Stimulated activated CD8-positive, alpha-beta memory T cell treated with anti-CD3 and anti-CD28 coated beads, Interleukin-15, amount 100 ng/mL, for 1 hour (primary cell): ENCODE data around the gene SLC7A14.

Experiments
- DNase-seq: peaks from one replicate; pipeline ENCODE4 v3.0.0-alpha.2; 2020; ENCODE audit warnings: low read depth

The SLC7A14 gene

DNA sequence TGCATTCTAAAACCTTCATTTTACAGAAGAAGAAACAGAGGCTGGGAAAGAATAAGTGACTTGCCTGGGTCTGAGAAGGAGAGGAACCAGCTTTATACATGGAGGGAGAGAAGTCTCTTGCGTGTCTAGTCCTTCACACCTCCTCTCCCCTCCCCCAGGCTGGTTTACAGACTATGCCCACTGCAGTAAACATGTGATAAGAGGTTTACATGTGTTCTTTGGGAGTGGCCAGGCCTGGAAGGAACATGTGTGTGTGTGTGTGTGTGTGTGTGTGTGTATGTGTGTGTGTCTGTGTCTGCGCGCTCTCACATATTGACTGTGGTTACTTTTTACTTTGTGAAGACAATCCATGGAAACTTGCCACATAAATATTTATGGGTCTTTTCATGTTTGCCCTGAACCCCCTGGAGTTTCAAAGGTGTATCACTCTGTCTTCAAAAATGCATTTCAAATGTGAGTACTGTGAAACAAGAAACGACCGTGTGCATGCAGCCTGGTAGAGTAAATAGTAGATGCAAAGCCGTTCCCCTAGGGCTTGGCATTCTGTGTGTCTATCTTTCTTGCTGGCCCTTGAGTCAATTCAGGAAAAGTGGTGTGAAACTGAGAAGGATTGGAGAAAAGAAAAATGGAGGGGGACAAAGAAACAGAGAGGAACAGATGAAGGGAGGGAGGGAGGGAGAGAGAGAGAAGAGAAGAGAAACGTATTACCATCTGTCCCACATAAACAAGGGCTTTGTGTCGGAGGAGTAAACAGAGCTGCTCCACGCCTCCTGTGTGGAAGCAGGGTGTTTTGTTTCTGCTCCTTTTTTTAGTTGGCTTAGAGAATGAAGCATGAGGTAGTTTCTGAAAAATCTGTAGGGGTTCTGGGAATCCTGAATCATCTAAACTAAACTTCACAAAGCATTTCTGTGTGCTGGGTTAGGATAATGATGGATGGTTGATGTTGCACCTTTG is 115.5 kb downstream of the SLC7A14 start:
- DNase-seq: no peak

DNA sequence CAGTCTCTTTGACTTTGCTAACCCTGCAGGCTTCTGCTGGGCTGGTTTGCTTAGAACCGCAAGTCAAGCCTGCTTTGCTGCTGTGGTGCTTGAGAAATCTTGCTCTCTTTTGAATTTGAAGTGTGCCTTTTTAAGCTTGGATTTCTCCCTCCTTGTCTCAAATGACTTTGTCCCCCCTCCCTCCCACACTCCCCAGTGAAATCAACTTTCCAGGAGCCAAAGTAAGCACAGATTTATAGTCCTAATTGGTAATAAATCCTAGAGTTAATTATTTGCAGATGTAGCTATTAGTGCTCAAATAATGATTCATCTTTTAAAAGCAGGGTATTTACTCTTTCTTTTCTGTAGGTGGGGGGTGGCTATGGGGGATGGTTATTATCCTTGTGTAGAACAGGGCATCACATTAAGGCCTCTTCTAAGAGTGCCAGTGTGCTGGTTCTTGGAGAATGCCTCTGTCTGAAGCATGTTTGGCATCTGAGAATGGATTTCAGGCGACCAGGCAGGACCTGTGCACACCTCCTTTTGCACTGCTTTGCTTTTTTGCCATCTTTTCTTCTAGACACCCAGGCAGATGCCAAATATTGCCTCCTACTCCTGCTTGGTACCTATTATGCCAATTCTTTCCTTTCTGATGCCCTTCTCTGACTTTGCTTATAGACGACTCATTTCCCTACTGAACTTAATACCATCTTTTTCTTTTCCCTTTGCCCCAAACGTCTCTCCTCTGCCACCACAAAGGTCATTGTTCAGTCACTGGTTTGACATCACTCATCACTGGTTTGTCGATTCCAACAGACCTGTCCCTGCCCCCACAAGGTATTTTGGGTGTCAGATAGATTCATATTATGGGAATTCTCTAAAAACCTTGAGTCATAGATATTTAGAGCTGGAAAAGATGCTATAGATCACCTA is 116.5 kb downstream of the SLC7A14 start:
- no peak for DNase-seq

DNA sequence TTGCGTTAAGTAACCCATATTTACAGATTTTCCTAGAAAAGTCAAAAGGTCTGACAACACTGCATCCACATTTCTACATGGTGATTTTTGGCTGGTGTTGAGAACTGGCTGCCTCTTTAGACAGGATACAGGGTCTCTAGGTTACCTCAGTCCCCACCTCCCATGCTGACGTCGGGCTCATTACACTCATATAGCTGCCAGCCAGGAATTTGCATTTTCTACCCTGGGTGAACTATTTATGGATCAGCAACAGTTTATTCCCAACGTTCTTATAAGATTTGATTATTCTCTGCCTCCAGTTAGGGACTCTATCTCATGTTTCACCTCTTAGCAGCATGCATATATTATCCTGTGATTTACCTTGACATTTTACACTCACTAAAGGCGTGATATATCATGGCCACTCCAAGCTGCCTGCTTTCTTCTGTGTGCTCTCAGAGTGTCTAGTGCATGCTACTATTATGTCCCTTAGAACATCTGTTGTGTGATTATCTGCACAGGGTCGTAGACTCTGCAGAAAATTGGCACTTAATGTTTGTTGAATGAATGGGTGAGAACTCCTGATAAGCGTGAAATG is 118.2 kb downstream of the SLC7A14 start:
- DNase-seq: no peak

DNA sequence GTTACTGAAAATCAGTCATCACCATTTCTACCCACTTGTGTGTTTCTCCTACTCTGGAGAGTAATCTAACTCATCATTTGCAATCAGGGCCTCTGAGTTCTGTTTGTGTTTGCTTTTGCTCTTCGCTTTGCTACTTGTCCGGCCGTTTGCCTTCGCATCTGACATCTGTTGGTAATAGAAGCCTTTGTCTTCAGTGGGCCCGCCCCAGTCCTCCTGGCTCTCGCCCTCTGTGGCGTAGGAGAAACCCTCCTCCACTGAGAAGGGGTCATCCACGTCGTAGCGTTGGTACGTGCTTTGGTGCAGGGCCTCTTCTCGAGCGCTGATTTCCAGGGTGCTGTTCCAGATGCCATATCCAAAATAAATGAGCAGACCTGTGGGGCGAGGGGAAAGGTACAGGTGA is 118.9 kb downstream of the SLC7A14 start:
- DNase-seq: no peak

DNA sequence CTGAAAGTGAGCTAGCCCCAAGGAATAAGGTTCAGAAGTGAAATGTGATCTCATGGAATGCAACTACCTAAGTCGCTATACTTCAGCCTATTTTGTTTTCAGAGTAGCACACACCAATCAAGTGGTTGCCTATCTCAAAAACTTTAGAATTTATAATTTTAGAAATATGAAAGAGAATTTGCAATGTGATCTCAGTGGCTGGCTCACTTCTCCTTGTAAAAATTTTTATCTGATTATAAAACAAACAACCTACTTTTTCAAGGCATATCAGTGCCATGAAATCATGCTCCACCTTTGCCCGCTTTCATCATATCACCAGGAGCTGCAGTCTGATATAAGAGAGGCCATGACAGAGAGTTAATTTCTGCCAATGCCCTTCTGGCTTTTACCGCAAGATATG is 119.9 kb downstream of the SLC7A14 start:
- no peak for DNase-seq

DNA sequence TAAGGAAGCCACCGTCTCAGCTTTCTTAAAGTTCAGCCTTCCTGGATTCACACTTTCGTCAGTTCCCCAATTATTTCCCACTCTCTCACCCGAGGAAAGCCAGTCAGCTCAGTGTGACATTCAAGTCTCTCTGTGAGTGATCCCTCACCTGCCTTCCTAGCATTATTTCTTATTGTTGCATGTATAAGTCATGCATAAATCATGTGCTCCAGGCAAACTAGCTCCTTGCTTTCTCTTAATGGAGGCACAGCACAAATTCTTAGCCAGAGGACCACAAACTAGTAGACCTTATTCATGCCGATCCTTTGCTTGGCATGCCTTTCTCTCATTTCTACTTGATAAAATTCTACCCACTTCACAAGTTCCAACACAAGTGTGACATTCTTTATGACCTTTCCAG is 122.9 kb downstream of the SLC7A14 start:
- no peak for DNase-seq

DNA sequence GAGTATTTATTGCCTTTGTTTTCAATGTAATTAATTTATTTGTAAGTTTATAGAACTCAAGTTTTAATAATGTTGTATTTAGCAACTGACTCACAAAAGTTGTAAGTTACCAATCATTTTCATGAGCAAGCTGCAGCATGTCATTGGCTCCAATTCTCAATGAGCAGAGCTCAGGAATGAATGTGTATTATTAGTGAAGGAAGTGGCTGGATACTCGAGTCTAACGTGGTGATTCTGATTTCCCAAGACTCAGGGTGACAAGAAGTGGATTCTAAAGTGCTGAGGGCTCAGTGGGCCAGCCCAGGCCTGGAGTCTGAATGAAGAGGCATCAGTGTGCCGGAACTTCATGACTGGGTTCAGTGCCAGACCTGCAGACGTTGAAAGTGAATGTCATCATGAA is 127.6 kb downstream of the SLC7A14 start:
- no peak for DNase-seq

DNA sequence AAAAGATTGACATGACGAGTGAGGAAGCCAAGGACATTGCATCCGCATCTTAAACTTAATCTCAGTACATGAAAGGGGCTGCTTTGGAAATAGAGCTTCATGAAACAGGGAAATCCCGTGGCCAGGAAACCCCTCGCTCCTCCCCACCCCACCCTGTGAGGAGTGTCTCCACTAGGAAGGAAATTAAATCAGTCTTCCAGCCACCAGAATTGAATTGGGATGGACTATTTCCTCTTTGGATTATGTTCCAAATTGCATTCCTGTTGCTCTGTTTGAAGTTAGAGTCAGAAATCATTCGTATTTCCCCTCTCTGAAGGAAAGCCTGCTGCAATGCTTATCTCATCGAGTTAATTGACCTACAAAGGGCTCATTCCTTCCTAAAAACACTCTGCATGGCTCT is 131.4 kb downstream of the SLC7A14 start:
- no peak for DNase-seq

DNA sequence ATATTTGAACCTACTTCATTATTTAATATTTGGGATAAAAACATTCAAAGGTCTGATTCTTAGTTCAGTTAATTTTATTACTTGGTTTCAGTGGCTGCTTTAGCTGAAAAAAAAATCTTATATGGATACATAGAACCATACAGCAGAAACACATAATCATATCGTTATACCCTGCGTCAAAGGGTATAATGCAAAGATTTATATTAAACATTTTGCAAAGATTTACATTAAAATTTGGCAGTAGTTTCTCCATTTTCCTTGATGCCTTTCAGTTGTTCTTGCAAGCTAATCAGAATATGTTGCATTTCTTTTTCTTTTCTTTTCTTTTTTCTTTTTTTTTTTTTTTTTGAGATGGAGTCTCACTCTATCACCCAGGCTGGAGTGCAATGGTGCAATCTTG is 135.8 kb downstream of the SLC7A14 start:
- DNase-seq: no peak

DNA sequence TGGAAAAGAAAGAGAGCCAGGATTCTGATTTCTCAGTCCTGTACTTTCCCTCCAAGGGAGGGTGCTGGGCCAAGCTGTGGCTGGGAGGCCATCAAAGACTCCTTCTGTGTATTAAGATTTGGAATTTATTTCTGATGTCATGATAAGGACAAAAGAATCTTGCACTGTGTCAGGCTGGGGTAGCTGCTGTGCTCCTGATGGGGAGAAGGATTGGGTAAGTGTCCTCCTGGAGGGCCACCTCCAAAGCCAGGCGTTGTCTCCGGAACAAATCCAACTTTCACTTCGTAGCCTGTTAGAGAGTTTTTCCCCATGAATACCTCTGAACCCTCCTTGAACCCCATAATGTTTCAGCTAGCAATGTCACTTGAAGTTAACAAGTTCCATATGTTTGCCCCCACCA is 137.3 kb downstream of the SLC7A14 start:
- no peak for DNase-seq

DNA sequence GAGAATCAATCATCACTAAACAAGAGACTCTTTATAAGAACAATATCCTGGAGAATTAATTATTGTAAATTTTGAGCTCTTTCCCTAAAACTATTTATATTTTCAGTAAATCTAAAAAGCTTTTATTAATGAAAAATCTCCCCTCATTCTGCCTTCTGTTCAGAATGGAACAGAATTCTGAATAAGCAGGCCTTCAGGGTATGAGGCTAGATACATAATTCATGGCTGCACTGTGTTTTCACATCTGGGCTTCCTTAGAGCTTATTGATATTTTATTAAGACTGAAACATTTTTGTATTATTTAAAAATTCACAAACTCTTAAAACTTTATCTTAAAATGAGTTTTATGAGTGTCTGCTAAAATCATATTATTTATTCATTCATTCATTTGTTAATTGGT is 142.4 kb downstream of the SLC7A14 start:
- DNase-seq: no peak

DNA sequence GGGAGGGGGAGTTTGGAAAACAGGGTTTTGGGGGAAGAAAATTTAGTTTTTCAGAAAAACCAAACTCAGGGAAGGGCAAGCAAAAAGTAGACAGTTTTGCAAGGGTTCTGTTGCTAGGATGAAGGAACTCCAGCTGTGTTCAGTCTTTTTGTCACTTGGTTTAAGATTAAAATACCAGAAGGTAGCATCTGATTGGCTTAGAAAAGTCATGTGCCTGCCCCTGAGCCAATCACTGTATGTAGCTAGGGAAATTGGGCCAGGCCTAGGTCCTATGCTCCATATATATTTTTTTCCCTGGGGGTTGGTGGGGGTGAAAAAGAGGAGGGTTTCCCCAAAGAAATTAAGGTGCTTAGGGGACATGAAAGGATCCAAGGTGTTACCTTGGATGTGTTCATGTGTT is 142.9 kb downstream of the SLC7A14 start:
- DNase-seq: no peak

DNA sequence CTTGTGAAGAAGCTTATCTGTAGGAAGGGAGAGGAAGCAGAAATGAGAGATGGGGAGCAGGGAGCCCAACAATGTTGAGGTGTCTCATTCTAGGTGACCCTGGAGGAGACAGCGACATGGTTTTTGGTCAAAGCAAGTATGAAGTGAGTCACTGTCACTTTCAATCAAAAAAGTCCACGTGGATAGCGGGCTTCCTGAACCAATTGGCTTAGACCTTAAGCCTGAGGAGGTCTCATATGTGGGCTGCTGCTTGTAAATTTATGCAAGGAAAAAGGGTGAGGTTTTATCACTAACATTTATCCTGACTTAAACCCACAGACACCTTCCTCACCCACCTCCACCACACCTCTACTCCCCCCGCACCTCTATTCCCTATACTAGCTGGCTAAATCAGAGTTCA is 144.5 kb downstream of the SLC7A14 start:
- no peak for DNase-seq

DNA sequence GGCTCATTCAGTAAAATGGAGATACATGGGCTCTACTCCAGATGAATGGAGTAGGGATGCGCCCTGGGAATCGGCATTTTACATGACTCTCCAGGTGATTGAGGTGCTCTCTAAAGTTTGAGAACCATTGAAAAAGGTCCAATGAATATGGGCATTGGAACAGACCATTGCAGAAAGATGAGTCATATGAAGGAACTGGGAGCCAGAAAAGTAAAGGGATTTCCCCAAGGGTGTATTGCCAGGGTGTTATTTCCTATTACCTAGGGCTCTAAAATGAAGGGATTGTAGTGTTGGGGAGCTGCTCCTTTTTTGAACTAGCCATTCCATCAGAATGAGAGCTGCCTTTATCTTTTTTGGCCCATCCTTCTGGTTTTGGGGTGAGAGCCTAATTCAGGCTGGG is 145.5 kb downstream of the SLC7A14 start:
- DNase-seq: no peak

DNA sequence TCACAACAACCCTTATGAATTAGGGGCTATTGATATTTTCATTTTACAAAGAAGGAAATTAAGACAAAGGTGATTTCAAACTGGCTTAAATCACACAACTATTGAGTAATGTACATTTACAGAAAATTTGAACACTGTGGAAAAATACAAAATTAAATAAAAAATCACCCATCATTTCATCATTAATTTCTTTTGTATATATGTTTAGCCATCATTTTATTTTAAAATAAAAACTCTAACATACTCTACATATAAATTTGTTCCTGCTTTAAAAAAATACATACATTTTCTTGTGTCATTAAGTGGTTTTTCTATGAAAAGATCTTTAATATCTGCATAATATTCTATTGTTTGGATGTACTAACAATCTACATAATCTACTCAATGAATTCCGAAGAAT is 147.0 kb downstream of the SLC7A14 start:
- DNase-seq: no peak

DNA sequence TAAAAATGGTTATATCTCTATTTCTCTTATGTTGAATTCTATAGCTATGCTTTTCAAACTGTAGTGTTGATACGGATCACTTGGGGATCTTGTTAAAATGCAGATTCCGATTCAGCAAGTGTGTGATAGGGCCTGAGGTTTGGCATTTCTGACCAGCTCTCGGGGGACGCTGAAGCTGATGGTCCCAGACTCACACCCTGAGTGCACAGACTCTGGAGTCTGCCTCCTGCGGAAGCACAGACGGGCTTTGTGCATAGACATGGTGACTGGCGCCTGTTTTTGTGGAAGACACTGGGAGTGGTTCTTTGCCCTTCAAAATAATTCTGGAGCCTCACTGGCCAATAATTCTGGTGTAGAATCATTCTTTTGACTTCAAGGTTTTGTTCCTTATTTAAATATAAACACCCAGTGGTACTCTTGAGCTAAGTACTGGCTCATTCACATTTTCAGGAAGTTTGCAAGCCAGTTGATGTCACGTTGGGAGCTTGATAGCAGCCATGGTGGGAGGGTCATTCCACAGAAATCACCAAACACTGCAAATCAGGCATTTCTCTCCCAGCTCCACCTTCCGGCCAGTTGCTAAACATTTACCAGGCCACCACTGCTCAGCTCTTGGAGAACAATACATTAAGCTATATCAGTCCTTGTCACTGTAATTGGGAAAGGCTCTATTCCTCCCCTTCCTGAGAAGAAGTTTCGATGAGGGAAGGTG is 148.0 kb downstream of the SLC7A14 start:
- DNase-seq: no peak

DNA sequence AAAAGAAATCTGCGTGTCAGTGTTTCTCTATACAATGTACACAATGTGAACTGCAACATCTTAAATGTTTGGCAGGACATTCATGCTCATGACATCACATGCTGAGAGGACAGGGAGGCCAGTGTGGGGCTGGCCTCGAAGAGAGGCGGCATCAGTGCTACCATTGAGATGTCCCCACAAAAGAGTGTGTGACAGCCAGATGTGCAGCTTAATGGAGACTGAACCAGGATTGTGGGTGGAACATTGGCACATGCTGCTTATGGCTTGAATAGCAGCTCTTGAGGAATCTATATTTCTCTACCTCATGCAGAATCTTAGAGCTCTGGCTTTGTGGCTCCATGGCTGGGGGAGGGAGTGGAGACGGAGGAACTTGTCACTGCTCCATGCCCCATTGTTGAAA is 148.7 kb downstream of the SLC7A14 start:
- no peak for DNase-seq

DNA sequence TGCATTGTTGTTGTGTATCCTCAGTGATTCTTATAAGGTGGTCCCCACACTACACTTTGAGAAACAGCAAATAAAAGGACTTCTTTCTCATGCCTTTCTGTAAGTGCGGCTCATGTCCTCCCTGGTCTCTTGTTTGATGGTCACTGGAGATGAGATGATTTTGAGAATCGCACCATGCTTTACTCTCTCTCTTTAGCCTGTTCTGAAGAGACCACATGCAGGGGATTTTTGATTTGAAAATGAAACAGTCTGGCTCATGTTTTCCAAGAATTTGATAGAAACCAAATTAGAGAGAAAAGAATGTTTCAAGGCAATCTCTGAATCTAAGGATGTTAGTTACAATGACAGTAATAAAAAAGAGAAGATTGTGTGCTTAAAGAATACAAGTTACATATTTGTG is 149.2 kb downstream of the SLC7A14 start:
- DNase-seq: no peak

DNA sequence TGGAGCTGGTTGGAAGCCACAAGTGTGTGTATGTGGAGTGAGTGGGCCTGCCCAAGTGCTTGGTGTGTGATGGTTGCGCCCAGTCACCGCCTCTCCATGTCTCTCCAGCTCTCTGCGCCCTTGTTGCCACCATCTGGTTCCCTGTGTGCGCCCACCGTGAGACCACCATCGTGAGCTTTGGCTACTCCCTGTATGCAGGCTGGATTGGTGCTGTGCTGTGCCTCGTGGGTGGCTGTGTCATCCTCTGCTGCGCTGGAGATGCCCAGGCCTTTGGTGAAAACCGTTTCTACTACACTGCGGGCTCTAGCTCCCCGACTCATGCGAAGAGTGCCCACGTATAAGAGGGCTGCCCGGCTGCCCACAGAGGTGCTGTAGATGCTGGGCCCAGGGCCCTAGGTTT is 153.5 kb downstream of the SLC7A14 start:
- no peak for DNase-seq

DNA sequence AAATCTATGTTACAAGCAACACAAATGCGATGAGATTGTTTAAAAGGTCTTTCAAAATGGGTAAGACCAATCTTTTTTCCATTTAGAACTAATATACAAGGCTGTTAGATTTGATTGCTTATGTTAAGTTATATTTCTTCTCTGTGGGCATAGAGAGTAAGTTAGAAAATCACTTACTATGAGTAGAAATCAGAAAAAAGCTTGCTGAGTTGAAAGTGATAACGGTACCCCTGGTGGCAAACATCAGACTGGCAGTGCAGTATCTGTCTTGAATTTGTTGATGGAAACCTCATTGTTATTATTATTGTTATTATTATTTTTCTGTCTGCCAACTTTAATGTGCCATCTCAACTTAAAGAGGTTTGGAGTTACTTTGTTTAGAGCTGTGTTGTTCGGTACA is 154.8 kb downstream of the SLC7A14 start:
- DNase-seq: no peak

DNA sequence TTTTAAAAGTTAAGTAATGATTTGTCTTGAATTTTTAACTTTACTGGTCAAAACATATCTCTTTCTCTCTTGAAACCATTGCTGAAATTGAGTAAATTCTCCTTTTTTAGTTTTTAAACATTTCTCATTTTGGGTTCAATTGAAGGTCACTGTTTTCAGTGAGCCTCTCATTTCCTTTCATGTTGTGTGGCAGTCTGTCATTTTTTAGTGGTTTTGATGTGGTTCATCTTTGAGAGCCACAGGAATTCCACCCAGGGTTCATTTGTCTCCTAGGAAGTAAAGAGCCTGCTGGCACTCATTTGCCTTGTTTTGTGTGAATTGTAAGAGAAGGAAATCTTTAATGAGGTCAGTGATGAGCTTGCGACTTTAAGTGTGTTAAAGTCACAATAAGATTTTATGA is 156.8 kb downstream of the SLC7A14 start:
- no peak for DNase-seq

DNA sequence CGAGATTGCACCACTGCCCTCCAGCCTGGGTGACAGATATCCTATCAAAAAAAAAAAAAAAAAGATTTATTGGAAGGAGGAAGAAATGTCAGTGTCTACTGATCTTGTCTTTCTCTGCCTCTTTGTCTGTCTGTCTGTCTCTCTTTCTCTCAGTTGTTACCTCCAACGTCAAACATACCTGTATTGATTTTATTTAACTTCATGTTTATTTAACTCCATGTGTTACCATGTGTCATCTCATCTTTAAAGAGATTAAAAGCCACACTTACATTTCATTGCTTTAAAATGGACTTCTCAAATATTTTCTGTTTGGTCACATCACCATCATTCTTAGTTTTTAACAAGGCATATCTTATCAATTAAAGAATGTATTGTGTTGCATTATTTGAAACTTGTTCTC is 157.8 kb downstream of the SLC7A14 start:
- DNase-seq: no peak
